Adrenal gland (tissue), 12 donors: ENCODE data around the gene EPO. TPM values are rescaled to one million over a fixed set of nuclear protein-coding genes. Genes with fewer than 3 reads are reported as not detected.

ENCODE experiments used
- DNase-seq, 7 donors: peaks; one replicate each; pipeline ENCODE4 v3.0.0-alpha.2; 2019 to 2020
- H3K27ac ChIP-seq, 5 donors: fragments of 200-600 bp; sonication (generic) in 4 of 5; 1 replicate in 3 of 5; 2 replicates in 2 of 5; pipeline versions ENCODE4 v1.5.1 to v1.8.0; 2016 to 2020; ENCODE audit warnings: mild to moderate bottlenecking in 1 of 5
- H3K27me3 ChIP-seq: fragments of 200-600 bp; 2 replicates; pipeline ENCODE4 v1.8.0; 2021
- H3K36me3 ChIP-seq, 2 donors: fragments of 200-600 bp; replicated peaks in 1 of 2; 1 replicate in 1 of 2; 2 replicates in 1 of 2; pipeline versions ENCODE4 v1.5.1 to v1.8.0; 2018 to 2022
- H3K4me1 ChIP-seq, 2 donors: fragments of 200-600 bp; replicated peaks in 1 of 2; 1 replicate in 1 of 2; 2 replicates in 1 of 2; pipeline versions ENCODE4 v1.5.1 to v1.8.0; 2018 to 2021
- H3K4me3 ChIP-seq, 4 donors: fragments of 200-600 bp; sonication (generic) in 3 of 4; one replicate each; pipeline ENCODE4 v1.5.1; 2016 to 2018
- H3K9me3 ChIP-seq, 3 donors: fragments of 200-600 bp; sonication (generic) in 1 of 3; replicated peaks in 1 of 3; 1 replicate in 2 of 3; 2 replicates in 1 of 3; pipeline versions ENCODE4 v1.5.1 to v1.8.0; 2016 to 2021
- POLR2A ChIP-seq, 2 donors: fragments of 450-650 bp; IDR thresholded peaks; one replicate each; pipeline ENCODE4 v1.6.1; 2017; ENCODE audit warnings: antibody characterized with exemption in 2 of 2, mild to moderate bottlenecking in 2 of 2, moderate library complexity in 1 of 2
- WGBS, 4 donors: extraction: QIAGEN DNeasy Blood & Tissue Kit in 2 of 4; methylation state at CpG; one replicate each; pipeline versions ENCODE4 v1.1.5 to v1.1.7; 2013 to 2017; 5-methylcytosine and 5-hydroxymethylcytosine counted together
- intact Hi-C, 2 donors: fragments of 100-400 bp; cut with DNase I; formaldehyde crosslinking; loops; one replicate each; pipeline versions ENCODE4 v1.14.1 to v1.15.0; 2022 to 2023
- polyA plus RNA-seq, 3 donors: library from polyadenylated mRNA; stranded (reverse); fragments of 200-250 nt in 2 of 3; fragments of 350-450 nt in 1 of 3; fragmentation: Illumina TruSeq in 1 of 3; extraction: RNeasy Lipid Tissue Mini Kit (QIAGEN cat#74804) in 1 of 3; gene quantifications; one replicate each; pipeline ENCODE4 v1.2.3, GENCODE V29; 2013 to 2014
- total RNA-seq, 9 donors: library from RNA; depleted of rRNA in 4 of 9; stranded (reverse); fragments of >200 nt in 4 of 9; fragments of 120-200 nt in 1 of 9; fragmentation: NEBNext Ultra II Directional in 1 of 9; extraction: Animal tissue kit (Norgen Biotek cat#: 25700) in 1 of 9; gene quantifications; one replicate each; pipeline versions ENCODE4 v1.1.0 to v1.2.4, GENCODE V29; 2013 to 2023
- TF ChIP-seq, protein P1 (sequence below), 6 experiments: fragments of 450-650 bp in 4 of 6; fragments of 200-600 bp in 2 of 6; sonication (generic) in 1 of 6; IDR thresholded peaks; 1 replicate in 5 of 6; 2 replicates in 1 of 6; pipeline versions ENCODE4 v1.5.1 to v1.8.0; 2016 to 2021; ENCODE audit warnings: antibody characterized with exemption in 6 of 6, mild to moderate bottlenecking in 2 of 6, moderate library complexity in 1 of 6
- donor health status: healthy with polysubstance abuse.
- donor health status: Bipolar disorder and iron deficiency.
- donor health status: DM: yes; HTN: yes; CAD: no.
- donor health status: DM: no; HTN: no; CAD: no.
- donor health status: DM: no; HTN: no; CAD: no.
- donor health status: DM: yes; HTN: yes; CAD: no.

EPO gene
- total and polyA plus RNA-seq, 12 donors = 0.10 to 0.17 TPM; not detected in 10

GRCh38 chr7:100688326-100688860 is 31.9 kb upstream of the EPO start:
- no peak overlapping the region for H3K4me3 ChIP-seq
- WGBS, 4 donors = 72 to 78% (median 73%) methylated on average over 16 of the region's 16 CpGs
- H3K9me3 ChIP-seq = no peaks in the 10 kb centered on the region
- H3K27me3 ChIP-seq = no peaks in the 10 kb centered on the region
- peaks cover 0 to 54% of the 10 kb centered on the region in 2 donors for H3K36me3 ChIP-seq
- TF ChIP-seq, protein P1, sequence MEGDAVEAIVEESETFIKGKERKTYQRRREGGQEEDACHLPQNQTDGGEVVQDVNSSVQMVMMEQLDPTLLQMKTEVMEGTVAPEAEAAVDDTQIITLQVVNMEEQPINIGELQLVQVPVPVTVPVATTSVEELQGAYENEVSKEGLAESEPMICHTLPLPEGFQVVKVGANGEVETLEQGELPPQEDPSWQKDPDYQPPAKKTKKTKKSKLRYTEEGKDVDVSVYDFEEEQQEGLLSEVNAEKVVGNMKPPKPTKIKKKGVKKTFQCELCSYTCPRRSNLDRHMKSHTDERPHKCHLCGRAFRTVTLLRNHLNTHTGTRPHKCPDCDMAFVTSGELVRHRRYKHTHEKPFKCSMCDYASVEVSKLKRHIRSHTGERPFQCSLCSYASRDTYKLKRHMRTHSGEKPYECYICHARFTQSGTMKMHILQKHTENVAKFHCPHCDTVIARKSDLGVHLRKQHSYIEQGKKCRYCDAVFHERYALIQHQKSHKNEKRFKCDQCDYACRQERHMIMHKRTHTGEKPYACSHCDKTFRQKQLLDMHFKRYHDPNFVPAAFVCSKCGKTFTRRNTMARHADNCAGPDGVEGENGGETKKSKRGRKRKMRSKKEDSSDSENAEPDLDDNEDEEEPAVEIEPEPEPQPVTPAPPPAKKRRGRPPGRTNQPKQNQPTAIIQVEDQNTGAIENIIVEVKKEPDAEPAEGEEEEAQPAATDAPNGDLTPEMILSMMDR (IDR thresholded peaks at IDR 0.05) = no peak
- no peak for TF ChIP-seq POLR2A (IDR thresholded peaks at IDR 0.05)
- intact Hi-C loops = loop anchor here in 1 of 2 donors (5.0 kb wide), 2 partner anchors 116 to 221 kb away; partner anchors contain the start of gene SAP25
- H3K4me1 ChIP-seq = peaks cover 19 to 62% of the 10 kb centered on the region in 2 donors
- peak in 1 of 7 donors; percentile 9 for DNase-seq
- H3K27ac ChIP-seq = peak overlapping the region in 3 of 5 donors; percentile 51 to 71 (median 69)

GRCh38 chr7:100689230-100690135 is 30.8 kb upstream of the EPO start:
- TF ChIP-seq POLR2A (IDR thresholded peaks at IDR 0.05) = no peak
- TF ChIP-seq, protein P1 (IDR thresholded peaks at IDR 0.05) = no peak
- no peaks in the 10 kb centered on the region for H3K27me3 ChIP-seq
- WGBS, 4 donors = 75 to 82% (median 79%) methylated on average over 16 to 18 of the region's 18 CpGs
- DNase-seq = peak in 2 of 7 donors; percentile 23
- no peaks in the 10 kb centered on the region for H3K9me3 ChIP-seq
- H3K36me3 ChIP-seq = peaks cover 0 to 43% of the 10 kb centered on the region in 2 donors
- intact Hi-C loops = loop anchor here in 1 of 2 donors (5.0 kb wide), 2 partner anchors 117 to 222 kb away; partner anchors contain the start of gene SAP25
- H3K4me3 ChIP-seq = no peak overlapping the region
- H3K4me1 ChIP-seq = peaks cover 19 to 63% of the 10 kb centered on the region in 2 donors
- H3K27ac ChIP-seq = peak overlapping the region in 2 of 5 donors; percentile 44 to 69

- Histone ChIP-seq H3K27me3 (no peaks in the 10 kb centered on the region), H3K27ac (peak overlapping the region in 2 of 5 donors; percentile 4 to 46), H3K4me1 (peaks cover 19 to 67% of the 10 kb centered on the region in 2 donors), H3K36me3 (peaks cover 0 to 18% of the 10 kb centered on the region in 2 donors), H3K4me3 (peak overlapping the region in 1 of 4 donors; percentile 94), H3K9me3 (no peaks in the 10 kb centered on the region)
- WGBS, 4 donors = 21 to 31% (median 29%) methylated on average over 28 of the region's 28 CpGs
- intact Hi-C loops = no loop called here
- peak; percentile 76 to 88 (median 83) for DNase-seq
- TF ChIP-seq, protein P1 (IDR thresholded peaks at IDR 0.05) = peak; percentile 84 to 93 (median 87)
- TF ChIP-seq POLR2A (IDR thresholded peaks at IDR 0.05) = no peak
Observed at GRCh38 chr7:100691676-100692577, 28.3 kb upstream of the EPO start.
